Pancreas (tissue), 10 donors: ENCODE measurements around the gene SPATA24. TPM values are rescaled to one million over a fixed set of nuclear protein-coding genes. Genes with fewer than 3 reads are reported as not detected.

Source experiments
- ATAC-seq, 4 donors: fragments of 200-7000 bp; cut with Tn5 transposase; one replicate each; pipeline versions ENCODE4 v1.8.0 to v1.9.1; 2020; ENCODE audit warnings: mild to moderate bottlenecking in 4 of 4, moderate library complexity in 4 of 4
- DNase-seq, 6 donors: peaks; one replicate each; pipeline ENCODE4 v3.0.0-alpha.2; 2020
- FAIRE-seq: peaks from 2 replicates; lab custom pipeline; 2012; peaks lifted over from hg19 to GRCh38; lab: Jason Lieb, UNC
- H3K27ac ChIP-seq, 4 donors: fragments of 200-600 bp; sonication (generic); 1 replicate in 3 of 4; 2 replicates in 1 of 4; pipeline versions ENCODE4 v1.5.0 to v1.8.0; 2020
- H3K27me3 ChIP-seq, 4 donors: fragments of 200-600 bp; one replicate each; pipeline ENCODE4 v1.8.0; 2021
- H3K36me3 ChIP-seq, 3 donors: fragments of 200-600 bp; sonication (generic) in 1 of 3; one replicate each; pipeline versions ENCODE4 v1.5.0 to v1.8.0; 2020 to 2021
- H3K4me1 ChIP-seq, 3 donors: fragments of 200-600 bp; one replicate each; pipeline ENCODE4 v1.8.0; 2021
- H3K4me3 ChIP-seq, 4 donors: fragments of 200-600 bp; sonication (generic) in 2 of 4; one replicate each; pipeline versions ENCODE4 v1.5.0 to v1.8.0; 2020 to 2021
- H3K9me3 ChIP-seq, 4 donors: fragments of 200-600 bp; one replicate each; pipeline ENCODE4 v1.8.0; 2021
- WGBS, 2 donors: extraction: QIAGEN DNeasy Blood & Tissue Kit; methylation state at CpG; one replicate each; pipeline ENCODE4 v1.1.7; 2013; 5-methylcytosine and 5-hydroxymethylcytosine counted together
- intact Hi-C, 3 donors: fragments of 100-400 bp; cut with DNase I; formaldehyde crosslinking; loops; one replicate each; pipeline versions ENCODE4 v1.11.1 to v1.14.2; 2022
- polyA plus RNA-seq, 2 donors: library from polyadenylated mRNA; stranded (reverse); fragments of 200-250 nt; gene quantifications; one replicate each; pipeline ENCODE4 v1.2.3, GENCODE V29; 2013
- total RNA-seq, 6 donors: library from RNA; stranded (reverse); fragmentation: NEBNext Ultra II Directional in 4 of 6; extraction: Animal tissue kit (Norgen Biotek cat#: 25700) in 4 of 6; gene quantifications; one replicate each; pipeline versions ENCODE4 v1.2.1 to v1.2.4, GENCODE V29; 2021 to 2023
- TF ChIP-seq, protein P1 (sequence below), 4 donors: fragments of 200-600 bp; sonication (generic) in 3 of 4; IDR thresholded peaks; one replicate each; pipeline versions ENCODE4 v1.5.0 to v1.8.0; 2021; ENCODE audit warnings: antibody characterized with exemption in 4 of 4
- donor health status: healthy with polysubstance abuse.
- donor health status: DM: no; HTN: no; CAD: no; lungs with moderate emphysema.
- donor health status: DM: no; HTN: no; CAD: no.
- donor health status: control.
- donor health status: control.
- donor health status: Bipolar disorder and iron deficiency.
- donor health status: DM: yes; HTN: yes; CAD: no.
- donor health status: DM: no; HTN: no; CAD: no.
- donor health status: DM: no; HTN: no; CAD: no.
- donor health status: DM: yes; HTN: yes; CAD: no.

Gene SPATA24
- total and polyA plus RNA-seq, 8 donors = 1.8 to 9.8 (median 3.3) TPM

DNA sequence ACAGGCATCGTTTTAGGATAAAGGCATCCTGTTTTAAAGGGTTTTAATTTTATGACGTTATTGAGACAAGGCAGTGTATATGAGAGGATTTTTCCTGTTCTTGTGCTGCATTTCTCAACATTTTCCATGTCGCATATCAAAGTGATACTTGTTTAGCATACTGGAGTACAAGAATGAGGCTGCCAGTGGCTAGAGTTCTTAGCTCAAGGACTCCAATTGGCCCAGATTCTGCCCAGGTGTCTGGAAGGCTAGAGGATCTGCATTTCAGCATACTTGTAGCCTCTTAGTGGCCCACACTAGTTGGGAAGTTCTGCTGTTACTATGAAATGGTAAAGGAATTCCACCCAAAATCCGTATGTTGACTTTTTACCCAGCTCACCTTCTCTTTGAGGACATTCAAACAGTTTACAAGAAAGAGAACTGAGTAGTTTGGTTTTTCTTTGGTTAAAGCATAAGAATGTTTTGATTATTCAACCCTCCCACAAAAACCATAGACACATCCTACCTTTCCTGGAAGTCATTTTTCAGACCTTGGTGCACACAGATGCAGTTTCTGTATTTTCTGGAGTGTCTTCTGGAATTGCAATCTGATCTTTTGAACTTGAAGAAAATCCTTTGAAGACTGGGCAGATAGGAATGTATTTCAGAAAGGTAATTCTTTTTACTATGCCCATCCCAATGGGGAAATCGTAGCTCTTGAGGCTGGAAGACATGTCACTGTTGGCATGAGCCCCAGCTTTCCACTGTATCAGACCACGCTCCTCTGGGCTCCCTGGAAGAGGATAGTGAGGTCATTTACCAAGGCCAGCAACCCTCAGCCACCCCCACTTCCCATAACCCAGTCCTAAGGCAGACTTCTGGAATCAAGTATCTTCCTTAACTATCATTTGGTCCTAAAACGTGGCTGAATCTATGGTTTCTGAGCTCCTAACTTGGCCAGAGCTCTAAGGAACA lies 32.1 kb downstream of the SPATA24 start:
- TF ChIP-seq, protein P1, sequence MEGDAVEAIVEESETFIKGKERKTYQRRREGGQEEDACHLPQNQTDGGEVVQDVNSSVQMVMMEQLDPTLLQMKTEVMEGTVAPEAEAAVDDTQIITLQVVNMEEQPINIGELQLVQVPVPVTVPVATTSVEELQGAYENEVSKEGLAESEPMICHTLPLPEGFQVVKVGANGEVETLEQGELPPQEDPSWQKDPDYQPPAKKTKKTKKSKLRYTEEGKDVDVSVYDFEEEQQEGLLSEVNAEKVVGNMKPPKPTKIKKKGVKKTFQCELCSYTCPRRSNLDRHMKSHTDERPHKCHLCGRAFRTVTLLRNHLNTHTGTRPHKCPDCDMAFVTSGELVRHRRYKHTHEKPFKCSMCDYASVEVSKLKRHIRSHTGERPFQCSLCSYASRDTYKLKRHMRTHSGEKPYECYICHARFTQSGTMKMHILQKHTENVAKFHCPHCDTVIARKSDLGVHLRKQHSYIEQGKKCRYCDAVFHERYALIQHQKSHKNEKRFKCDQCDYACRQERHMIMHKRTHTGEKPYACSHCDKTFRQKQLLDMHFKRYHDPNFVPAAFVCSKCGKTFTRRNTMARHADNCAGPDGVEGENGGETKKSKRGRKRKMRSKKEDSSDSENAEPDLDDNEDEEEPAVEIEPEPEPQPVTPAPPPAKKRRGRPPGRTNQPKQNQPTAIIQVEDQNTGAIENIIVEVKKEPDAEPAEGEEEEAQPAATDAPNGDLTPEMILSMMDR (IDR thresholded peaks at IDR 0.05) = no peak
- peak in 1 of 4 donors; percentile 18 for ATAC-seq
- Histone ChIP-seq H3K4me3 (no peak overlapping the region), H3K9me3 (no peaks in the 10 kb centered on the region), H3K27ac (no peak overlapping the region), H3K27me3 (no peaks in the 10 kb centered on the region), H3K36me3 (peaks cover 0 to 27% (median 0%) of the 10 kb centered on the region in 3 donors), H3K4me1 (no peaks in the 10 kb centered on the region)
- no peak for FAIRE-seq
- no peak for DNase-seq
- 82 to 91% methylated on average over 7 of the region's 7 CpGs for WGBS, 2 donors
- intact Hi-C loops = no loop called here

DNA sequence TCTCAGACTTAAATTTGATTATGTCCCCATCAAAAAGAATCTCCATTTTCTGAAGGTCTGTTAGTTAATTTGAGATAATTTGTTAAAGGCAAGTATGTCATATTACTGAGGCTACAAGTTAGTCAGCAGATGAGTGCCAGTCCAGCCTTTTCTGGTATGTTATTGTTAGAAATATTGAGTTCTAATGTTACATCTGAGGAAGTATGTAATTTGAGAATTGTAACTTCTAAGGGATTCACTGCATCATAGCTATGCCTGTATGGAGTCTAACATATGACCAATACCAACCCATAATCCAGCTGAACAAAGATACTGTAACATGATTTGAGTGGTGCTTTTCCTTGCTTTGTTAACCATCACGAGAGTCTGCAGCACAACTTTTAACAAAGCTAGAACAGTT lies 34.7 kb downstream of the SPATA24 start:
- TF ChIP-seq, protein P1 (IDR thresholded peaks at IDR 0.05) = no peak
- Histone ChIP-seq H3K27me3 (no peaks in the 10 kb centered on the region), H3K27ac (no peak overlapping the region), H3K4me3 (no peak overlapping the region), H3K36me3 (peaks cover 0 to 47% (median 8%) of the 10 kb centered on the region in 3 donors), H3K4me1 (no peaks in the 10 kb centered on the region), H3K9me3 (no peaks in the 10 kb centered on the region)
- no peak for ATAC-seq
- no peak for FAIRE-seq
- DNase-seq = no peak
- intact Hi-C loops = no loop called here
- 93 to 94% methylated on average over 1 of the region's 1 CpG for WGBS, 2 donors

DNA sequence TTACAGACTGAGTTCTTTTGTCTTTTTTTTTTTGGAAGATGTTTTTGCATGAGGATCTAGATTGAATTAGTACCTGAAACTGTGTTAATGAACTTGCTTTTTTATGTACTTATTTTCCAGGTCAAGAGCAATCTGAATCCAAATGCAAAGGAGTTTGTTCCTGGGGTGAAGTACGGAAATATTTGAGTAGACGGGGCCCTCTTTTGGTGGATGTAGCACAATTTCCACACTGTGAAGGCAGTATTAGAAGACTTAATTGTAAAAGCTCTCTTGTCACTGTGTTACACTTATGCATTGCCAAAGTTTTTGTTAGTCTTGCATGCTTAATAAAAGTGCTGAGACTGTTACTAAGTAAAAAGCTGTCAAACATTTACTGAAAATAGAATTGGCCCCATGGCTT lies 35.3 kb downstream of the SPATA24 start:
- no peak overlapping the region for H3K27ac ChIP-seq
- ATAC-seq (no peak), DNase-seq (no peak), FAIRE-seq (no peak)
- 82% methylated on average over 2 of the region's 2 CpGs for WGBS, 2 donors
- no peaks in the 10 kb centered on the region for H3K27me3 ChIP-seq
- H3K9me3 ChIP-seq = no peaks in the 10 kb centered on the region
- peaks cover 0 to 52% (median 12%) of the 10 kb centered on the region in 3 donors for H3K36me3 ChIP-seq
- TF ChIP-seq, protein P1 (IDR thresholded peaks at IDR 0.05) = no peak
- no peak overlapping the region for H3K4me3 ChIP-seq
- intact Hi-C loops = no loop called here
- H3K4me1 ChIP-seq = no peaks in the 10 kb centered on the region

DNA sequence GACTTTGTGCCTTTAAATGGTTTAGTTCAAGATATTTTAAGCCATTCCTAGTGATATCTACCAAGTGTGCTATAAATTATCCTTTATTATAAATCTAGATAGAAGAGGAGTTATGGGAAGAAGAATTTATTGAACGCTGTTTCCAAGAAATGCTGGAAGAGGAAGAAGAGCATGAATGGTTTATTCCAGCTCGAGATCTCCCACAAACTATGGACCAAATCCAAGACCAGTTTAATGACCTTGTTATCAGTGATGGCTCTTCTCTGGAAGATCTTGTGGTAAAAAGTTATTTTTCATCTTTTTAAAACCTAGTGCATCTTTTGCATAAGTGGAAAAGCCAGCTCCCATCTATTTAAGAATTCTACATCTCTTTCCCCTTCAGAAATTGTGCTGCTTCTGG lies 39.4 kb downstream of the SPATA24 start:
- H3K36me3 ChIP-seq = peaks cover 0 to 43% (median 12%) of the 10 kb centered on the region in 3 donors
- no peak for FAIRE-seq
- intact Hi-C loops = no loop called here
- no peak for ATAC-seq
- DNase-seq = no peak
- no peaks in the 10 kb centered on the region for H3K9me3 ChIP-seq
- TF ChIP-seq, protein P1 (IDR thresholded peaks at IDR 0.05) = no peak
- no peak overlapping the region for H3K4me3 ChIP-seq
- H3K27me3 ChIP-seq = no peaks in the 10 kb centered on the region
- H3K27ac ChIP-seq = no peak overlapping the region
- 73 to 74% methylated on average over 2 of the region's 2 CpGs for WGBS, 2 donors
- H3K4me1 ChIP-seq = no peaks in the 10 kb centered on the region

DNA sequence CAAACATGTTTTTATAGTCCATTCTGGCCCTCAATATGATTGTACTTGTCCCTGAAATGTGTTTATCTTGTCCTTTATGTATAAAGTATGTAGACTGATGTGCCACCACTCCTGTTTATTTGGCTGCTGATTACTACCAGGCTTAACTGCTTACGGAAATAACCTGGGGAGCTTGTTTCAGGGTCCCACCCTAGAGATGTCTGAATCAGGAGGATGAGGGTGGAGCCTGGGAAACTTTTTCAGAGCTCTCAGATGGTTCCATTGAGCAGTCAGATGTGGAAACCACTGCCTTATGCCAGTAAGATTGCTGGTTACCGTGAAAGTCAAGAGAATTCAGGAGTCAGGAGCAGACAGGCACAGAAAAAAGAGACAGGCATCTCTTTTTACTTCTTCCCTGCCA lies 40.0 kb downstream of the SPATA24 start:
- TF ChIP-seq, protein P1 (IDR thresholded peaks at IDR 0.05) = no peak
- no peak for ATAC-seq
- H3K4me1 ChIP-seq = no peaks in the 10 kb centered on the region
- intact Hi-C loops = no loop called here
- no peaks in the 10 kb centered on the region for H3K9me3 ChIP-seq
- H3K27me3 ChIP-seq = no peaks in the 10 kb centered on the region
- H3K27ac ChIP-seq = no peak overlapping the region
- H3K36me3 ChIP-seq = peaks cover 0 to 39% (median 12%) of the 10 kb centered on the region in 3 donors
- FAIRE-seq = no peak
- H3K4me3 ChIP-seq = no peak overlapping the region
- 64% methylated on average over 2 of the region's 2 CpGs for WGBS, 2 donors
- DNase-seq = no peak
